Endothelial cell (in vitro differentiated cells): ENCODE results near the gene PTPN1. TPM values are rescaled to one million over a fixed set of nuclear protein-coding genes. Genes with fewer than 3 reads are reported as not detected.

ENCODE experiments used
- DNase-seq: peaks from one replicate; pipeline ENCODE4 v3.0.0; 2021; ENCODE audit warnings: low spot score
- H3K27ac Mint-ChIP-seq: one replicate; pipeline ENCODE4 v1.8.0; 2021; ENCODE audit warnings: mixed read lengths, inconsistent platforms; ENCODE audit not compliant: unreplicated experiment
- H3K27me3 Mint-ChIP-seq: one replicate; pipeline ENCODE4 v1.8.0; 2021; ENCODE audit warnings: mild to moderate bottlenecking, moderate library complexity, mixed read lengths, inconsistent platforms; ENCODE audit not compliant: unreplicated experiment
- H3K36me3 Mint-ChIP-seq: one replicate; pipeline ENCODE4 v1.8.0; 2021; ENCODE audit warnings: mild to moderate bottlenecking, low read depth, mixed read lengths, inconsistent platforms; ENCODE audit not compliant: unreplicated experiment
- H3K4me1 Mint-ChIP-seq: one replicate; pipeline ENCODE4 v1.8.0; 2021; ENCODE audit warnings: mild to moderate bottlenecking, mixed read lengths, inconsistent platforms; ENCODE audit not compliant: unreplicated experiment
- H3K4me3 Mint-ChIP-seq: one replicate; pipeline ENCODE4 v1.8.0; 2021; ENCODE audit warnings: mild to moderate bottlenecking, mixed read lengths, inconsistent platforms; ENCODE audit not compliant: unreplicated experiment
- H3K9me3 Mint-ChIP-seq: one replicate; pipeline ENCODE4 v1.8.0; 2021; ENCODE audit warnings: mixed read lengths, inconsistent platforms; ENCODE audit not compliant: unreplicated experiment
- CTCF ChIP-seq: fragments of 200-600 bp; sonication (generic); IDR thresholded peaks from one replicate; pipeline ENCODE4 v1.5.0; 2021; ENCODE audit warnings: antibody characterized with exemption; ENCODE audit not compliant: unreplicated experiment
- total RNA-seq: library from RNA; stranded (reverse); fragmentation: NEBNext Ultra II Directional; extraction: Animal tissue kit (Norgen Biotek cat#: 25700); gene quantifications from one replicate; pipeline ENCODE4 v1.2.1, GENCODE V29; 2021; ENCODE audit not compliant: unreplicated experiment

PTPN1 gene
- total RNA-seq, 1 donor from 2014 or later: 46.0 TPM

- no peak for TF ChIP-seq CTCF
- H3K27ac Mint-ChIP-seq: no peak overlapping the region
- no peaks in the 10 kb centered on the region for H3K9me3 Mint-ChIP-seq
- no peak for DNase-seq
- no peaks in the 10 kb centered on the region for H3K4me1 Mint-ChIP-seq
- H3K4me3 Mint-ChIP-seq: no peak overlapping the region
- no peaks in the 10 kb centered on the region for H3K36me3 Mint-ChIP-seq
- peaks cover 10% of the 10 kb centered on the region for H3K27me3 Mint-ChIP-seq
These were observed 92.4 kb downstream of the PTPN1 start for GRCh38 chr20:50602432-50603088.

GRCh38 chr20:50604451-50604850 is 94.3 kb downstream of the PTPN1 start:
- DNase-seq: no peak
- Mint-ChIP-seq H3K4me1 (no peaks in the 10 kb centered on the region), H3K27ac (no peak overlapping the region), H3K36me3 (no peaks in the 10 kb centered on the region), H3K4me3 (no peak overlapping the region), H3K27me3 (peaks cover 10% of the 10 kb centered on the region), H3K9me3 (no peaks in the 10 kb centered on the region)
- TF ChIP-seq CTCF: no peak

- no peak overlapping the region for H3K4me3 Mint-ChIP-seq
- no peak for DNase-seq
- H3K27ac Mint-ChIP-seq: peak overlapping the region; percentile 42
- H3K27me3 Mint-ChIP-seq: peaks cover 10% of the 10 kb centered on the region
- H3K9me3 Mint-ChIP-seq: no peaks in the 10 kb centered on the region
- H3K4me1 Mint-ChIP-seq: no peaks in the 10 kb centered on the region
- no peaks in the 10 kb centered on the region for H3K36me3 Mint-ChIP-seq
- no peak for TF ChIP-seq CTCF
These were observed 95.0 kb downstream of the PTPN1 start for GRCh38 chr20:50605136-50605535.

GRCh38 chr20:50607436-50607835 is 97.3 kb downstream of the PTPN1 start:
- Mint-ChIP-seq H3K27me3 (peaks cover 11% of the 10 kb centered on the region), H3K9me3 (no peaks in the 10 kb centered on the region), H3K4me1 (no peaks in the 10 kb centered on the region), H3K36me3 (no peaks in the 10 kb centered on the region), H3K4me3 (no peak overlapping the region), H3K27ac (no peak overlapping the region)
- DNase-seq: no peak
- TF ChIP-seq CTCF: no peak

- Mint-ChIP-seq H3K27ac (no peak overlapping the region), H3K36me3 (no peaks in the 10 kb centered on the region), H3K27me3 (peaks cover 8% of the 10 kb centered on the region), H3K4me1 (no peaks in the 10 kb centered on the region), H3K4me3 (no peak overlapping the region), H3K9me3 (no peaks in the 10 kb centered on the region)
- TF ChIP-seq CTCF: no peak
- DNase-seq: no peak
These were observed 97.9 kb downstream of the PTPN1 start for GRCh38 chr20:50607850-50608749.
